GM18909 (cell line): ENCODE results near the gene CCZ1B.
A peak's percentile ranks its signal among the peaks of the same experiment; 100 is the strongest.
"Not testable (repeated sequence)": the region's sequence is repeated elsewhere in the genome, so short reads cannot be mapped to it uniquely, and the experiment has no call there.

Experiments used
- ATAC-seq: cut with Tn5 transposase; IDR thresholded peaks from one replicate; pipeline ENCODE4 v1.9.1; 2021; ENCODE audit warnings: mild to moderate bottlenecking; ENCODE audit not compliant: unreplicated experiment, poor library complexity

Gene CCZ1B

DNA sequence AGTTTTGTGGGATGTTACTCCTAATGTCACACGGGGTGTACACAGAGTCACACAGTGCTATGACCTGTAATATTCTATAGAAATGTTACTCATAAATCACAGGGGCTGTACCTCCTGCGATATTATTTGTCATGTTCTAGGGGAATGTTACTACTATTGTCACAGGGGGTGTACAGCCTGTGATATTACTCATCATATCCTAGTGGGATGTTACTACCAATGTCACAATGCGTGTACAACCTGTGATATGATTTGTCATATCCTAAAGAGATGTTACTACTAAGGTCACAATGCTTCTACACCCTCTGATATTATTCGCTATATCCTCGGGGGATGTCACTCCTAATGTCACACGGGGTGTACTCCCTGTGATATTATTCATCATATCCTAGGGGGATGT lies 7.6 kb upstream of the CCZ1B start:
- no peak for ATAC-seq

DNA sequence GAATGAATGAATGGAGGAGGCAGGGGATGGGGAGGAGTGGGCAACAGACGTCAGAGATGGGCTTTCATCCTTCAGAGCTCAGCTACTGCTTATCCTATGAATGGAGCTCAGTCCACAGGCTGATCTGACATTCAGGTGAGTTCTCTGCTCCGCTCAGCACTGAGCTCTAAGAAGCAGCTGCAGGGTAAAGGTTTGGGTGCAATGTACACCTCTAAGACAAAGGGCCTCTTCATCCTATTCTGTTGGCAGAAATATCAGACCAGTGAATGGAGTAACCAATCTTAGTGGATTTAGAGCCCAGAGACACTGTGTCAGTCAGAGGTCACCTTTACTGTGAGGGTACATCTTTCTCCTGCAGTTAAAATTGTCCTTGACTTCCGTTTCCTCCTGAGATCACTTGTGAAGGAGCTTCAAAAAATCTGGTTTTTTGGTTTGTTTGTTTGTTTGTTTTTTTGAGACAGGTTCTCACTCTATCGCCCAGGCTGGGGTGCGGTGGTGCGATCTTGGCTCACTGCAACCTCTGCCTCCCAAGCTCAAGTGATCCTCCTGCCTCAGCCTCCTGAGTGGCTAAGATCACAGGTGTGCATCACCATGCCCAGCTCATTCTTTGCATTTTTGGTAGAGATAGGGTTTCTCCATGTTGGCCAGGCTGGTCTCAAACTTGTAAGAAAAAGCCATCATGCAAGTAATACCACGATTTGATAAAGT lies 5.1 kb upstream of the CCZ1B start:
- no peak for ATAC-seq

DNA sequence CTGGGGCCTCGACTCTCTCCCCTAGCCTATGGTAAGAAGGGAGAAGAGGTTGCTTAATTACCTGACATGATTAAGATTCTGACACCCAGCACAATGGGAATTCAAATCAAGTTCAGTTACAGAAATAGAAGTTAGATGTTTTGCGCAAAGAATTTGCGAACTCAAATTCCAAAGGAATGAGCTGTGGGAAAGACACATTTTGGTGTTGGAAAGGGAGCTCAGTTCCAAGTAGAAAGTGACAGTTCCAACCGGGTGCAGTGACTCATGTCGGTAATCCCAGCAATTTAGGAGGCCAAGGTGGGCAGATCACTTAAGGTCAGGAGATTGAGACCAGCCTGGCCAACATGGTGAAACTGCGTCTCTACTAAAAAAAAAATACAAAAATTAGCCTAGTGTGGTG lies 4.0 kb upstream of the CCZ1B start:
- ATAC-seq: not testable (repeated sequence)

DNA sequence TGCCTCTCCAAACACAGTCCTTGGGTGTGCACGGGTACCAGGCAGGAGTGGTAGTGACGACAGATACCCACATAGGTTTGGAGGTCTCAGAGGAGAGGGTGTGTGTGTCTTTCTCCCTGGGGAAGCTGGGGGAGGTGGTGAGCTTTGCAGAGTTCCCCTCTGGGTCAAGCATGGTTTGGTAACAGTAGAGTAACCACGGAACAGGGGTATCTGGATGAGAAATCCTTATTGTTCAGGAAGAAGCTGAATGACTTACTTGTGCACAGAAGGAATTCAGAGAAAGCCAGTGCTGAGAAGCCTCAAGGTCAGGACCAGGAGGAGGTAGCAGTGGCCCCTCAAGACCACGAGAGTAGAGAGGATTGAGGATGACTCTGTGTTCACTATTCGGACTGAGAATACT lies 3.5 kb upstream of the CCZ1B start:
- ATAC-seq: not testable (repeated sequence)

DNA sequence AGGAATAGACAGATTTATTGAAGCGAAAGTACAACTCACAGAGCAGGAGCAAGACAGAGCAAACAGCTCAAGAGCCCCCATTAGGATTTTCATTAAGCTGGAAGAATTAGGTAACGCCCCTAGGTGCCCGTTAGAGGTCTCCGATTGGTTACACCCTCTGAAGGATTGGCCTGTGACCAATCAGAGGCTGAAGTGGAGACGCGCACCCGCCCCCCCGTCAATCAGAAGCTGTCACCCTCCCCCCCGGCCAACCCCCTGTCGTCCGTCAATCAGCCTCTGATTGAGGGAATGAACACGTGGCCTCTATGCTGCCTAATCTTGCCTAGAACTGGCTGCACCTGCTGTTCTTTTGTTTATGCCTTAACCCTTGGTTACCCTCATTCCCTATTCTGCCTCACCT lies 1.1 kb upstream of the CCZ1B start:
- ATAC-seq: not testable (repeated sequence)

DNA sequence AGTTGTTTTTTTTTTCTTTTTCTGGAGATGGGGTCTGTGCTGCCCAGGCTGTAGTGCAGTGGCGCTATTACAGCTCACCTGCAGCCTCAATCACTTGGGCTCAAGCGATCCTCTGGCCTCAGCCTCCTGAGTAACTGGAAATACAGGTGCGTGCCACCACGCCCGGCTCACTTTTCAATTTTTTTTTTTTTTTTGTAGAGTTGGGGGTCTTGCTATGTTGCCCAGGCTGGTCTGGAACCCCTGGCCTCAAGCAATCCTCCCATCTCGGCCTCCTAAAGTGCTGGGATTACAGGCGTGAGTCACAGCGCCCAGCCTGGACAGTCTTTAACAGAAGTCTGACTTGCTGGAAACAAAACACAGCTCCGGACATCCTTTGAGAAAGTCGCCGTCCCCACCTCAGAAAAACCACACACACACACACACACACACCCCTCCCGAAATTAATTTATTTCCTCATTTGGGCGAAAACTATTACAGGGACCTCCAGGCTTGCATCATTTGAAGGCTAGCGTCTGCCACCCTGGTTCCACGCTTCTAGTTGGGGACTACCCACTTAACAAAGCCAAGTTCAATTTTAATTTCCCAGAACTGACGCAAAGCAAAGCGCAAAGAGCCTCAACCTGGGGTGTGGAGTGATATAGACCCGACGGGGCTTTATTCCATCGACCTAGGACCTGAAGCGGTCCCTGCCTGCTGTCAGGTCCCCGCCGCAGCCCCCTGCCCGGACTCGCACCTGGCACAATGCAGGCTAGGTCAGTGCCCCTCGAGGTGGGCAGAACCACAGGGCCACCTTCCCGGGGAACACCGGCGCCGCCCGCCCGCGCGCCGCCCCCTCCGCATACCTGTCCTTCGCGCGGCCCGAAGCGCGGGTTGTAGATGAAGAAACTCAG lies 594 bp downstream of the CCZ1B start:
- ATAC-seq: peak; percentile 53

DNA sequence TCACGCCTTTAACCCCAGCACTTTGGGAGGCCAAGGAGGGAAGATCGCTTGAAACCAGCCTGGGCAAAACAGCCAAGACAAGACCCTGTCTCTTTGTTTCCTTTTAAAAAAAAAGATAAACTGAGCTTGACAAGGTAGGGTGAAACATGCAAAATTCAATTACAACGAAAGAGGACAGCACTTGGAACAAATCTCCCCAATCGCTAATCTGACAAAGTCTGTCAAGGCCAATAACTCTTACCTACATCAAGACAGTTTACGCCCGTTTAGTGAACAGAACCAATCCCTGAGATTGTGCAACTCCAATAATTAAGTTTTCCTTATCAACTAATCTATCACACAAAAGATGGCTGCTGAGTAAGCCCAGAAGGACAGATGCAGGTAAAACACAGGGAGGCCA lies 4.5 kb downstream of the CCZ1B start:
- not testable (repeated sequence) for ATAC-seq

DNA sequence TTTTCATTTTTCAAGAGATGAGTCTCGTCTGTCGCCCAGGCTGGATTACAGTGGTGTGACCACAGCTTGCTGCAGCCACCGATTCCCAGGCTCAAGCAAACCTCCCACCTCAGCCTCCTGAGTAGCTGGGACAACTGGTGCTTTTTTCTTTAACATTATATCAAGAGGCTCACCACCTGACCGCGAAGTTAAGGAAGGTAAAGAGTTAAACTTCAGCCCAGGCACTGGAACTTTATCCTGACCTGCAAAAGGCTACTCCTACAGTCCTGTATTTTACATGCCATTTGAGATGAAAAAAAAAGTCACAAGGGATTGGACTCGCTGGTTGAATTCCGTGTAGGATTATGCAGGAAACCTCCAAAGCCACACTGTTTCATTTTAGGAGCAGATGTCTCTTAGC lies 10.6 kb downstream of the CCZ1B start:
- not testable (repeated sequence) for ATAC-seq

DNA sequence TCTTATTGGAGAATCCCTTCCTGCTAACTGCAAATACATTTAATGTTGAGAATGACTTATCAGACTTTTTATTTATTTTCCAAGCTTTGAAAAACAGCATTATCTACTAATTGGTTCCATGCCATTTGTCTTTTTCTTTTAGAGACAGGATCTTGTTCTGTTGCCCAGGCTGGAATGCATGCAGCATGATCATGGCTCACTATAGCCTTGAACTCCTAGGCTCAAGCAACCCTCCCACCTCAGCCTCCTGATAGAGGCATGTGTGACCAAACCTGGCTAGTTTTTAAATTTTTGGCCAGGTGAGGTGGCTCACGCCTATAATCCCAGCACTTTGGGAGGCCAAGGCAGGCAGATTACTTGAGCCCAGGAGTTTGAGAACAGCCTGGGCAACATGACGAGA lies 13.1 kb downstream of the CCZ1B start:
- not testable (repeated sequence) for ATAC-seq

DNA sequence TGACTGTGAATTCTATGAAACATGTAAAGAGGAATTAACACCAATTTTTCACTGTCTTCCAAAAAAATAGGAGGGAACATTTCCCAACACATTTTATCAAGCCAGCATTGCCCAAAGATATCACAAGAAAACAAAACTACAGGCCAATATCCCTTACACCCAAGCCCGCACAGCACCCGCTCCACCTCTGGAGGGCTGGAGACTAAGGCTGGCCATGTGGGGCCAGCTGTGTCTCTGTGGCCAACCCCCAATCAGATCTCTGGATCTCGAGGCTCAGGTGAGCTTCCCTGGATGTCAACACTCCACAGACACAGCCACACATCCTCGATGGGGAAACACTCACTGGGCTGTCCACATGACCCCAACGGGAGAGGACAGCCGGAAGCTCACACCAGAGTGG lies 18.1 kb downstream of the CCZ1B start:
- not testable (repeated sequence) for ATAC-seq

DNA sequence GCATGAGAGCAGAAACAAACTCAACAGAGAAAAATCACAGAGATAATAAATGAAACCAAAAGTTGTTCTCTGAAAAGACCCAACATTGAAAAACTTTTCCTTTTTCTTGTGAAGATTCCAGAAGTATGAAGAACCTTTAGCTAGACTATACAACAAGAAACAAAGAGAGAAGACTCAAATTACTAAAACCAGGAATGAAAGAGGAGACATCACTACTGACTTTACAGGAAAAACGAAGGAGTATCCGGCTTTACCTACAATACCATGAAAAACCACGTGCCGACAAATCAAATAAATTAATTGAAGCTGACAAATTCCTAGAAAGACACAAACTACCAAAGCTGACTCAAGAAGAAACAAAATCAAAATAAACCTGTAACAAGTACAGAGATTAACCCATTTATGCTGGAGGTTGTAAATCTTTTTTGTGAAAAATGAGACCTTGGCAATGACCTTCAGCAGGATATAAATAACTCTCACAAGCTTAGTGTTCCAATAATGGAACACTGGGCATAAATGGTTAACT lies 18.6 kb downstream of the CCZ1B start:
- not testable (repeated sequence) for ATAC-seq

DNA sequence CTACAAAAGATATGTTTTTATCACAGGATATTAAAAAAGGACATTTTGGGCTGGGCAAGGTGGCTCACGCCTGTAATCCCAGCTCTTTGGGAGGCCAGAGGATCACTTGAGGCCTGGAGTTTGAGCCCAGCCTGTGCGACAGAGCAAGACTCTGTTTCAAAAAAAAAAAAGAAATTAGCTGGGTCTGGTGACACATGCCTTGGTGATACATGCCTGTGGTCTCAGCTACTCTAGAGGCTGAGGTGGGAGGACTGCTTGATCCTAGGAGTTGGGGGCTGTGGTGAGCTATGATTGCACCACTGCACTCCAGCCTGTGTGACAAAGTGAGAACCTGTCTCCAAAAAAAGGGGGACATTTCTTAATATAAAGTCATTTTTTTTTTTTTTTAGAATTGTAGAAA lies 25.7 kb downstream of the CCZ1B start:
- ATAC-seq: not testable (repeated sequence)

DNA sequence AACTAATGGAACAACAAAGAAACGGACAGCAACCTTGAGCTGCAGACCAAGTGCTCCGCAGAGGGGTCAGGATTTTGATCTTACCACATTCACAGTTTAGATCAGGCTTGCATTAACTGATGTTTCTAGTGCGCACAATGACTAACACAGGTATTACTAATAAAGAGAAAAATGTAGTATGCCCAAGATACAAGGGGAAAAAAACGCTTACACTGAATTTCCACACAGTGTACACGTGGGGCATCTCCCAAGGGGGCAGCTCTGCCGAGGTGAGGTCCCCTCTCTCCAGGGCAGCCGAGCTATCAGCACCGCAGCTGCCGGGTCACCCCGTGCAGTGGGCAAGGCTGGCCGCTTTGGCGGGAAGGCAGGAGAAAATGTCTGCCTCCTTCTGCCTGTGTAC lies 26.2 kb downstream of the CCZ1B start:
- not testable (repeated sequence) for ATAC-seq

DNA sequence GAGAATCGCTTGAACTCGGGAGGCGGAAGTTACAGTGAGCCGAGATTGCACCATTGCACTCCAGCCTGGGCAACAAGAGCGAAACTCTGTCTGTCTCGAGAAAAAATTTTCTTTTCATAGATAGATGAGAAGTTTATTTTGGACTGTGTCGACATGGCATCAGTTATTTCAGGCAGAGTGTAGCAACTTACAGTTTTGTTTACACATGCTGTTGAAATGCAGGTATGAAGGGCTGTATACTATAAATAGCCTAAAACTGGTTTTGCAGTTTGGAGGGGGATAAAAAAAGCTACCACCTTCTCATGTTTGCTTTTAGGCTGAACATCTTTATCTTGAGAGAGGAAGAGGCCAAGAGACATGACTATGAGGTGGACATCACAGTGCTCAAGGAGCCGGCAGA lies 28.0 kb downstream of the CCZ1B start:
- not testable (repeated sequence) for ATAC-seq

DNA sequence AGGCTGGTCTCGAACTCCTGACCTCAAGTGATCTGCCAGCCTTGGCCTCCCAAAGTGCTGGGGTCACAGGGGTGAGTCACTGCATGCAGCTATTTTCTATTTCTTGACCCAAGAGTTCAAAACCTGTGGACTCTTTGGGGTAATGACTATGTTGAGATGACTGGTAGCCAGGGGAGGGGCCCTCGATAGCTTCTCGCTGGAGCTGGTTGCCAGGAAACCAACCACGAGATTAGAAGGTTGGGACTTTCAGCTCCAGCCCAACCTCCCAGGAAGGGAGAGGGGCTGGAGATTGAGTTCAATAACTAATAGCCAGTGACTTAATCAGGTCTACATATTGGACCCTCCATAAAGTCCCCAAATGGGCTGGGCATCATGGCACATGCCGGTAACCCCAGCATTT lies 28.9 kb downstream of the CCZ1B start:
- ATAC-seq: not testable (repeated sequence)

DNA sequence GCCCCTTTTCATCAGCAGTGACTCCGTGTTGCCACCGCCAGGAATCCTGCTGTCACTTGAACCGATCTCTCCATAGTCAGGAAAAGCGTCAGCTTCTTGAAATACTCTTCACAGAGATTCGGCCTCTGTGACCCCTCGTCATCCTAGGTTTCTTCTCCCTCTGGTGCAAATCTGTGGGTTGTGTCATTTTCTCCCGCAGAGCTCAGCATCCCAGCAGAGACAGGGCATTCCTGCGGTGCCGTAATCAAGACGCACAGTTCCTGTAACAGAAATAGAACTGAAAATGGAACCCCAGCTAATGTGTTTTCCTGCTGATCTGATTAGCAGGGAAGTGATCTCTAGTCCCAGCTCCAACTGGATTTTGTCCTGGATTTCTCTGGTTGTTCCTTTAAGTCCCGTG lies 31.8 kb downstream of the CCZ1B start:
- not testable (repeated sequence) for ATAC-seq

DNA sequence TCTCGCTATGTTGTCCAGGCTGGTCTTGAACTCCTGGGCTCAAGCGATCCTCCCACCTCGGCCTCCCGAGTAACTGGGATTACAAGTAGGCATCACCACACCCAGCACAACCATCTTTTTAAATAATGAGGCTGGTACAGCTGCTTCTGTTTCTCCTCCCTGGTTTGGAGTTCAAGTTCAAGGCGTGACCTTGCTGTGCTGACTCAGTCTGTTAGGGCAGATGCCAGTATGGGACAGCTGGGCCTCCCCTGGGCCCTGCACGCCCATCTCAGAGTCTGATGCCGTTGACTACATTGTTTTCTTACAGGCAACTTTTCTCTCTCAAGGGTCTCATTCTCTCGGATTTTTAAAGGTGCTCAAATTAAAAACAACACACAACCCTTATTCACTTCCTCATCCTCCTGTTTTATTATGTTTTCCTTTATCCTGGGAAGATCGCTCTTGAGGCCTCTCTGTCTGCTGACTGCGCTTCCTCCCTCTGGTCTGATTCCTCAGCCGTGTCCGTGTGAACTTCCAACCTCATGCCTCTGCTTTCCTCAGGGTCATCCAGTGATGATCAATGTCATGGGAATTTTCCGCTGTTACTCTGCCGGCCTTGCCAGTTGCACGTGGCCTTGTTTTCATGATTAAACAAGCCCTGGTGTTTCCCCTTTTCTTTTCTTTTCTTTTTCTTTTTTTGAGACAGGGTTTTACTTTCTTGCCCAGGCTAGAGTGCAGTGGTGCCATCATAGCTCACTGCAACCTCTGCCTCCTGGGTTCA lies 33.8 kb downstream of the CCZ1B start:
- not testable (repeated sequence) for ATAC-seq

DNA sequence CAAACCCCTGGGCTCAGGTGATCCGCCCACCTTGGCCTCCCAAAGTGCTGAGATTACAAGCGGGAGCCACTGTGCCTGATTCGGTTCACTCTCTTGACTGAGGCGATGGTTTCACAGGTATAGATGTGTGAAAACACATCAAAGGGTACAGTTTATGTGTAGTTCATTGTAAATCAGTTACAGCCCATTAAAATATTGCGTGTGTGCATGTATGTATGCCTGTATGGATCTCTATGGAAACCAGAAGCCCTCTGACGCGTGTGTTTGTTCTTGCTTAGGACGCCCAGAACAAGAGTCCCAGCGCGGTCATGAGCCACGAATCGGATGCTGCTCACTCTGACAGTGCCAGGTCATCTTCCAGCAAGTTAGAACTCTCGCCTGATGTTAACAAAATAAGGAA lies 36.7 kb downstream of the CCZ1B start:
- ATAC-seq: not testable (repeated sequence)

DNA sequence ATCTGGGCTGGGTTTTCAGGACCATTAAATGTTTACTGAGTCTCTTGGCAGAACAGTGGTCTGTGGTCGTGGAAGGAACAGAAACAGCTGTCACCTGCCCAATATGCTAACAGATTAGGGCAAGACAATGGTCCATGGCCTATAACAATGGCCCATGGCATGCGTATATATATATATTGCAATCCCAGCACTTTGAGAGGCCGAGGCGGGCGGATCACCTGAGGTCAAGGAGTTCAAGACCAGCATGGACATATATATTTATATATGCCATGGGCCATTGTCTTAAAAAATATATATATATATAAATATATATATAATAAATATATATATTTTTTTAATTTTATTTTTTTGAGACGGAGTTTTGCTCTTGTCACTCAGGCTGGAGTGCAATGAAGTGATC lies 44.5 kb downstream of the CCZ1B start:
- ATAC-seq: not testable (repeated sequence)

DNA sequence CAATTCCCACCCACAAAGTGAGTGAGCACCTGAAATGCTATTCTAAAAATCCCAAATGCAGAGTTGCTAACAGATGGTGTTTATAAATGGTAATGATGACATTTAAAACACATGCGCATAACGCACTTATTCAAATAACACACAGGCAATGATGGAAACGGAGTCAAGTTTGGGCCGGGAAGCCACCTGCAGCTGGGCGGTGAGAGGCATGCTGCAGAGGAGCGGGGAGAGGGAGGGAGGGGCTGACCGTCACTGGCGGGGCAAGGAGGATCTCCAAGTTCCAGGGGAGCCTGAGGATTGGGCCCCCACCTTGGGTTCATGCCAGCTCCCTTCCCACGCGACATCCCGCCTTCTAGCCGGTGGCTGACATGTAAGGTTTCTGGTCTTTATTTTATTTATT lies 64.9 kb downstream of the CCZ1B start:
- not testable (repeated sequence) for ATAC-seq
